HG03097 (cell line): ENCODE results near the gene CSE1L.
"Not testable (repeated sequence)": the region's sequence is repeated elsewhere in the genome, so short reads cannot be mapped to it uniquely, and the experiment has no call there.

Experiments
- ATAC-seq: cut with Tn5 transposase; IDR thresholded peaks from one replicate; pipeline ENCODE4 v1.9.1; 2021; ENCODE audit not compliant: unreplicated experiment, low FRiP score

The CSE1L gene

DNA sequence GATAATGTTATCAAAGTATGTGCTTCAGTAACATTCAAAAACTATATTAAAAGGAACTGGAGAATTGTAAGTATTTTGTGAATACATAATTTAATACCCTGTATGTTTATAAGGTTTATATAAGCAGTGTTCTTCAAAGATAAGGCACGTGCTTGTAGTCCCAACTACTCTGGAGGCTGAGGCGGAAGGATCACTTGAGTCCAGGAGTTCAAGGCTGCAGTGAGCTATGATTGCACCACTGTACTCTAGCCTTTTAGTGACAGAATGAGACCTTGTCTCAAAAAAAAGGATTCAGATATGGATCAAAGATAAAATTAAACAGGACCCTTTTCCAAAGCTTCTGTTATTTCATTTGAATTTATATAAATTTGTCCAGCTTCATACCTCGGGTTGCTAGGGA, 17.2 kb downstream of the CSE1L start:
- no peak for ATAC-seq

DNA sequence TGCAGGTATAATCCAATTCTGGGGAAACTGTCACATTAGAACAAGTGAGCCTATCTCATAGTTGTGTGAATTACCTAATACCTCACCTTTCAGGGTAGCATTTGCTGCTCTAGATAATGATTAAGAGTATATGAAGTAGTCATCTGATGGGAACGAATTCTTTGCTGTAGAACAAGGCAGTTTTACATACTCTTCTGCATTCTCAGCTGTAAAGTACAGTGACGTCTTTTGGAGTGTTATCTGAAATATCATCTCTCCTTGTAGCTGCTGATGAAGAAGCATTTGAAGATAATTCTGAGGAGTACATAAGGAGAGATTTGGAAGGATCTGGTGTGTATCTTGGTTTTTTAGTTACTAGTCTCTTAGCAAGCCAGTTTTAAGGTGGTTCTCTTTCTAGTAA, 28.4 kb downstream of the CSE1L start:
- no peak for ATAC-seq

DNA sequence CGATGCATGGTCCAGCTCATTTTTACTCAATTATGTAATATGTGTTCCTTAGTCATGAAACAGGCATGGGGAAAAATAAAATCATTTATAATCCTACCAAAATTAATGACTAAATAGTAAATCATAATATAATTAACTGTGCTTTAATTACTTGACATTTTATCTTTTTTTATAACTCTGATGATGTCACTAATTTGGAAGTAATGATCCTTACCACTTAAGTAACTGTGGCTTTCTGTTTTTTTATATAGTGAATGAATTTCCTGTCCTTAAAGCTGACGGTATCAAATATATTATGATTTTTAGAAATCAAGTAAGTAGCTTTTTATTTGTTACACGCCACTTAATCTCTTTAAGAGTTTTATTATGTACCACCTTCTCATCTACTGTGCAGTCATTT, 32.2 kb downstream of the CSE1L start:
- ATAC-seq = no peak

DNA sequence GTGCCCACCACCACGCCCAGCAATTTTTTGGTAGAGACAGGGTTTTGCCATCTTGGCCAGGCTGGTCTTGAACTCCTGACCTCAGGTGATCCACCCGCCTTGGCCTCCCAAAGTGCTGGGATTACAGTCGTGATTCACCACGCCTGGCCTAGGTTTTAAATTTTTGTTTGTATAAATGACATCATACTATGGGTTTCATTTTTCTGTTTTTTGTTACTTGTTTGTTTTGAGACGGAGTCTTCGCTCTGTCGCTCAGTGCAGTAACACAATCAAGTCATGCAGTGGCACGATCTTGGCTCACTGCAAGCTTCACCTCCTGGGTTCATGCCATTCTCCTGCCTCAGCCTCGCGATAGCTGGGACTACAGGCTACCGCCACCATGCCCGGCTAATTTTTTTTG, 36.2 kb downstream of the CSE1L start:
- not testable (repeated sequence) for ATAC-seq

DNA sequence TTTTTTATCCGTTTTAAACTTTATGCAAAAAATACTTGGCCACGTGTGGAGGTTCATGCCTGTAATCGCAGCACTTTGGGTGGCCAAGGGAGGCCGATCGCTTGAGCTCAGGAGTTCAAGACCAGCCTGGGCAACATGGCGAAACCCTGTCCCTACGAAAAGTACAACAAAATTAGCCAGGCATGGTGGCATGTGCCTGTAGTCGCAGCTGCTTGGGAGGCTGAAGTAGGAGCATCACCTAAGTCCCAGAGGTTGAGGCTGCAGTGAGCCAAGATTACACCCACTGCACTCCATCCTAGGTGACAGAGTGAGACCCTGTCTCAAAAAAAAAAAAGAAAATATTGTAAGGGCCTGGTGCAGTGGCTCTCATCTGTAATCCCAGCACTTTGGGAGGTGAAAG, 45.0 kb downstream of the CSE1L start:
- no peak for ATAC-seq

DNA sequence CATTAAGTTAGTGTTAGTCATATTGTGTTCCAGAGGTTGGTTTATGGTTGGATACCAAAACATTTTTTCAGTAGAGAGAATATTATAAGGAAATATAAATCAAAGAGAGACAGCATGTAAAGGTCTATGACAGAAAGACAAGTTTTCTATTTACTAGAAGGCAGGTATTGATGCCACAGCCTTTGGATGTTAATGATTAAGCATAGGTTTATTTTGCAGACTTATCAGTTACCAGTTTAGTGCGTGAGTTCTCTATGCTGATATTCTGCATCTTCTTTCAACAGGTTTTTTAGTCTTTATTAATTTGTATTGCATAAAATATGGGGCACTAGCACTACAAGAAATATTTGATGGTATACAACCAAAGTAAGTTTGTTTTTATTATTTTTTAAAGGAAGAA, 45.6 kb downstream of the CSE1L start:
- no peak for ATAC-seq

DNA sequence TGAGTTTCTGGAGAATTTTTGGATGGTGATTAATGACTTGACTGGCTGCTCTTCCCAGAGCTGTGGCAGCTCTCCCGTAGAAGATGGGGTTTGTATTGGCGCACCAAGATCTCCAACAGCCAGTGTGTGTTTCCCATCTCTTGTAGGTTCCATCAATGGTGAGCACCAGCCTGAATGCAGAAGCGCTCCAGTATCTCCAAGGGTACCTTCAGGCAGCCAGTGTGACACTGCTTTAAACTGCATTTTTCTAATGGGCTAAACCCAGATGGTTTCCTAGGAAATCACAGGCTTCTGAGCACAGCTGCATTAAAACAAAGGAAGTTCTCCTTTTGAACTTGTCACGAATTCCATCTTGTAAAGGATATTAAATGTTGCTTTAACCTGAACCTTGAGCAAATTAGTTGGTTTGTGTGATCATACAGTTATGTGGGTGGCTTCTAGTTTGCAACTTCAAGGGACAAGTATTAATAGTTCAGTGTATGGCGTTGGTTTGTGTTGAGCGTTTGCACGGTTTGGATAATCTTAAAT, 50.2 kb downstream of the CSE1L start:
- no peak for ATAC-seq

DNA sequence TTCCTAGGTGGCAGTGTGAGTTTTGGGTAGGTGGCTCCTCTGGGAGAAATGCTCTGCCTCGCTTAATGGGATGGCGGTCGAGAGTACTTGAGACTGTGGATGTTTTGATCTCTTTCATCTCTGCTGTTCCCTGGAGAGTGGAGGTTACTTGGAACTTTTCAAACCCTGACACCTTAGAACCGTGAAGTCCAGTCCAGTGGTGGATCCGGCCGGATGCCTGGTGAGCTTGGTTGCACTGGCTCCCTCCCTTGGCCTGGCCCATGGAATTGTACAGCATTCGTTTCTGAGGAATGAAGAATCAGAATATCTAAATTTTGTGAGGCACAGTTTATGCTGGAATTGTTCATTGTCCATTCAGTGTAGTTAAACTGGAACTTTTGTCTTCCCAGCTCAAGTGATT, 51.0 kb downstream of the CSE1L start:
- no peak for ATAC-seq

DNA sequence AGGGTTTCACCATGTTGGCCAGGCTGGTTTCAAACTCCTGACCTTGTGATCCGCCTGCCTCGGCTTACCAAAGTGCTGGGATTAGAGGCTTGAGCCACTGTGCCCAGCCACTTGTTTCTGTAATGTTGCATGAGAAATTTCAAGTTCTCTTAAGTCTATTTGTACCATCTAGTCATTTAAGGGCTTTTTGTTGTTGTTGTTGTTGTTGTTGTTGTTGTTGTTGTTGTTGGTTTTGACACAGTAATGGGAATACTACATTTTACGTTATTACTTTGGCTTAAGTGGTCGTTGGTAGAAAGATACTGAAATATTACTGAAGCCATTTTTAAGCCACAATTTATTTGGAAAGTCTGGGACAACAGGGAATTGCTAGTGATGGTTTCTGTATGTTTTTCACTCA, 52.0 kb downstream of the CSE1L start:
- no peak for ATAC-seq

DNA sequence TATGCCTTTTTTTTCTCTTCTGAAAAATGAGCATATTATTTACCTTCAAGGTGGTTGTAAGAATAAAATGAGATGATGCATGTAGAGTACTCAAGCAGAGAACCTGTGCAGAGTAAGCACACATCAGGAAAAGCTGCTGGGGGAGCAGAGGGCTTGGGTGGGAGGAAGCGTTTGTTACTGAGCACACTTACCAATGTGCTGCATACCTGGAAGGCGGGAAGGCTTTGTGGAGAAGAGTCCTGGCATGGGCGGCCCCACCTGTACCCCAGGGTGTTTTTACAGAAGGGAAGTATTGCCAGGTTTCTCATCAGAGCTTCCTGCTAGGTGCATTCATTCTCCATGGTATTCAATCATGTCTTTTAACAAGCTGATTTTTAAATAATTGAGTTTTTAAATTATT, 52.9 kb downstream of the CSE1L start:
- no peak for ATAC-seq

DNA sequence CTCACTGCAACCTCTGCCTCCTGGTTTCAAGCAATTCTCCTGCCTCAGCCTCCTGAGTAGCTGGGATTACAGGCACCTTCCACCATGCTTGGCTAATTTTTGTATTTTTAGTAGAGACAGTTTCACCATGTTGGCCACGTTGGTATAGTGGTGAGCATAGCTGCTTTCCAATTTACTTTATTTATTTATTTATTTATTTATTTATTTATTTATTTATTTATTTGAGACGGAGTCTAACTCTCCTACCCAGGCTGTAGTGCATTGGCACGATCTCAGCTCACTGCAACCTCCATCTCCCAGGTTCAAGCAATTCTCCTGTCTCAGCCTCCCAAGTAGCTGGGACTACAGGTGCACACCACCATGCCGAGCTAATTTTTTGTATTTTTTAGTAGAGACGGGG, 54.2 kb downstream of the CSE1L start:
- not testable (repeated sequence) for ATAC-seq

DNA sequence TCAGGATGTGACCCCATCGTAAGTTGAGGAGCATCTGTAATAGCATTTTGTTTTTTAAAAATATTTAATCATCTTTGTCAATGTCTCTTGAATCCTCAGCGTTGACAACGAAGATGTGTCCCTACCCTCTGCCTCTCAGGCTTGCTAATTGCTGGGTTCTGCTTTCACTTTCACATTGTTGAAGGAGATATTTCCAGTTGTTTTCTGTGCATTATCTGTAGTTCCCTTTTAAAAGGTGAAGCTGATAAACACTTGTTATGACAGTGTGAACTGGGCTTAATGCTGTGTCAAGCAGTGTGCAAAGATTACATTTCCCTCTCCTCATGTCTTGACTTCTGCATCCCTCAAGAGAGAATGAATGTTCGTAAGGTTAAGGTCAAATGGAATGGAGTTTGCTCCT, 54.9 kb downstream of the CSE1L start:
- no peak for ATAC-seq

DNA sequence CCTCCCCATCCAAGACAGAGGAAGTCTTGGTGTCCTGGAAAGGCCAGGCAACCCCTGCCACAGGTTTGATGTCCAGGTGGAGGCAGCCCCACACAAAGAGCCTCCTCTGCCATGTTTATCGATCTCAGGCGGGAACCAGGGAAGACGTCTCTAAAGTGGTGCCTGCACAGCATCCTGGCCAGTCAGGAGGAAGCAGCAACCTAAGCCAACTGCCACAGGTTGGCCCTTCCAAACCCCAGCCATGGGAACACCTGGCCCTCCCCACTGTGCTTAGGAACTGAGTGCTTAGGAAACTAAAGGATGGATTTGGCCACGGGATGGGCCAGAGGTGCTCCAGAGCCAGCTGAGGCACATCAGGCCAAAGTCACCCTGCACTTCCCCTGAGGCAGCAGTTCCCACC, 56.9 kb downstream of the CSE1L start:
- no peak for ATAC-seq

DNA sequence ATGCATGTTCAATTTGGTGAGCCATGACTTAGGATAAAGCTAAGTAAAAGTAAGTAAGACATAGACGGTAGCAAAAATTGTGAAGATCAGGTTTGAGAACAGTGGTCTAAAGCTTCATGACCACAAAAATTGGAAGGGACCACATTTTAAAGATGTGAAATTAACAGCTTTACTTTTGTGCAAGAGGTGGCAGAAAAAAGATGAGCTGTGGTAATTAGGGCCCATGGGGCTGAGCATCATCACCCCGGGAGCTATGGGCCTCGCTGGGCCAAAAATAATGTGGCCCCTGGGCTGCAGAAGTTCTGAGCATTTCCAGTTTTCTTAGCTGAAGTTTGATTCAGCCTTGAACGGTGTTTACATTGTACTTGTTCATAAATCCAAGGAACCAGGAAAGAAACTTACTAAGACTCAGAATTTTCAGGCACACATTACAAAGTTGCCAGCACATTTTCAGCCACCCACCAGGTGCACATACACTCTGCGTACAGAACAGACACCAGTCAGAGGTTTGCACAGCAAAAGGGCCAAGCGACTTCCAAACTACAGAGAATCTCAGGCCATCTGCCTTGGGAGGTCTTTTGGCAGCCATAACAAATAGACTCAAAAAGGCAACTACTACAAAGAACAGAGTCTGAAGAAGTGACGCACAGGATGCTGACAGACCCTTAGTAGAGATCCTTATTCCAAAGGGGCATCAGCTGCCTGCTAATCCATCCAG, 57.7 kb downstream of the CSE1L start:
- no peak for ATAC-seq

DNA sequence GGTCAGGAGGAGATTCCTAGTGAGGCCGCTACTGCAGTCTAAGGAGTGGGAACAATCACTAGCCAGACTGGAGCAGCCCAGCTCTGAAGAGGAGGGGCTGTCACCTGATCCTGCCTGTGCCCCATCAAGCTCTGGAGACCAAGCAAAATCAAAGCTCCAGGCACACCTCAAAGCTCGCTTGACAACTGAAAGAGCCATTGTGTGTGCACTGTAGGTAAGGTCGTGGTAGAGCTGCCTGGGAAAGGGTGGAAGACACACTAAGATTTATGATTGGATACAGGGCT, 58.2 kb downstream of the CSE1L start:
- ATAC-seq = no peak

DNA sequence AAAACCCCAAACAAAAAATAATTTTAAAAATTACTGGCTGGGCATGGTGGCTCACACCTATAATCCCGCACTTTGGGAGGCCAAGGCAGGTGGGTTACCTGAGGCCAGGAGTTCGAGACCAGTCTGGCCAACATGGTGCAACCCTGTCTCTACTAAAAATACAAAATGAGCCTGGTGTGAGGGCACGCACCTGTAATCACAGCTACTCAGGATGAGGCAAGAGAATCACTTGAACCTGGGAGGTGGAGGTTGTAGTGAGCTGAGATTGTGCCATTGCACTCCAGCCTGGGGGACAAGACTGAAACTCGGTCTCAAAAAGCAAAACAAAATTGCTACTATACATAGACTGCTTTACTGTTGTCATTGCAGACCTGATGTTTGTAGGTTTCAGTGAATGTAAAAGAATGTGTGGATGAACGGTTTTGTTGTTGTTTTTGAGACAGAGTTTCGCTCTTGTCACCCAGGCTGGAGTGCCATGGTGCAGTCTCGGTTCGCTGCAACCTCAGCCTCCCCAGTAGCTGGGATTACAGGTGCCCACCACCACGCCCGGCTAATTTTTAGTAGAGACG, 59.0 kb downstream of the CSE1L start:
- not testable (repeated sequence) for ATAC-seq

DNA sequence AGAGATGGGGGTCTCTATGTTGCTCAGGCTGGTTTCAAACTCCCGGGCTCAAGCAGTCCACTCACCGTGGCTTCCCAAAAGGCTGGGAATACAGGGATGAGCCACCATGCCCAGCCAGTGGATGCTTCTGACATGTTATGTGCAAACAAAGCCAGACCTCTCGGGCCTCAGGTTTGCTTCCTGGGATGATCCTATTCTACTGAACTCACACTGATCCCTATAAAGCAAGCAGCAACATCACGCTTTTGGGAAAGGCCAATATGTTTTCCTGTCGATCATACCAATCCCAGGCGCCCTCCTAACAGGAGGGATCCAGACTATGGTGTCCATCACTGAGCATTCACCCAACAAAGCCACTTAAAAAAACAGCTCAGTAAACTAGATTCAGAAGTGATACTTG, 60.2 kb downstream of the CSE1L start:
- ATAC-seq = no peak

DNA sequence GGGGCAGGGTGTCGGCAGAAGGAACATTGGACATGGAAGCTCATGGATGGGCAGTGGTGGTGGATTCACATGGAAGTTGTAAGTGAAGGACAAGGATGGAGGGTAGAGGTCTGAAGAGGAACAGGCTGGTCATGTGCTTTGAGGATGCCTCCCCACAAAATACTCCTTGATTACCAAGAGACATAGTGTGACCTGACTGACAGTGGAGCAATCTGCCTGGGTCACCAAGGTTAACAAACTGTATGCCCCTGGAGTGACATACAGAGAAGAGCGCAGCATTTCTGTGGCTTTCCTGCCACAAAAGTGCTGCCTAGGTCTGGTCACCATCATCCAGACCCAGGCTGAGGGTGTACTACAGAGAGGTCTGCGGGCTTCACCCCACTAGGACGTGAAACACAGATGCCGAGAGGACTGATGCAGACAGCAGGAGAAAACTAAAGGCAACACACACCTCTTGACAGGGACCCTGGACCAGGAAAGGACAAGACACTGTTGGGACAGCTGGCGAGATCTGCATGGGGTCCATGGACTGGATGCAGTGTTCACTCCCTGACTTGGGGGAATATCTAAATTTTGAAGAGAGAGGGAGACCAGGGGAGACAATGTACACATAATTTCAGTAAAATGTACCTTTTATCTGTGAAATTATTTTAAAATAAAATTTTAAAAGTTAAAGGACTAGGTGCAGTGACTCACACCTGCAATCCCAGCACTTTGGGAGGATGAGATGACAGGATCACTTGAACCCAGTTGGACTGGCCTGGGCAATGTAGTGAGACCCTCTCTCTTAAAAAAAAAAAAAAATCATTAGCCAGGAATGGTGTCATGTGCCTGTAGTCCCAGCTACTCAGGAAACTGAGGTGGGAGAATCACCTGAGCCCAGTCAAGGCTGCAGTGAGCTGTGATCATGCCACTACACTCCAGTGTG, 64.9 kb downstream of the CSE1L start:
- no peak for ATAC-seq

DNA sequence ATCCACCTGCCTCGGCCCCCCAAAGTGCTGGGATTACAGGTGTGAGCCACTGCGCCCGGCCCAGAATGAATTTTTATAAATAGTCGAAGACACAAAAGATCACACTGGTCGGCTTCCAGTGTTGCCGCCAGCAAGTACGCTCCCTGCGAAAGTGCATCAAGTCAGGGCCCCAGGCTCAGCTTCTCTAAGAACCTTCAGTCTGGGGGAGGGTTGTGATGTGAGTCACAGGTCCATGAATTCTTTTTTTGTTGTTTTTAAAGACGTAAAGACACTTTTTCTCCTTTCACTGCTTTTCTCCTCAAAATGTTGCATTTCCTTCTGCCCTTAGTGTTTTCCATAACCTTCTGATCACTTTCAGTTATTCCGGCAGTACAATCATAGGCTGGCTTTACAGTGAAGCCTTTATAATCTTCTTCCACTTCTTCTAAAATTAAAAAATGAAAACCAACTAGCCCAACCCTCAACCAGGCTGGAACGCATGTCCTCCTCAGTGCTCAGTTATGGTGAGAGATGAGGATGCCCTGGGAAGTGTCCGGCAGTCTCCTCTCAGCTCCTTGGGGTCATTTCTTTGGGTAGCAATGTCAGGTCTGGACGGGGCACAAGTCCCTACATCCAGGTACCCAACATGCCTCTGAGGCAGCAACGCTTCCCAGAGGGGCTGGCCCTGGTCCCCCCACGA, 66.6 kb downstream of the CSE1L start:
- ATAC-seq = no peak

DNA sequence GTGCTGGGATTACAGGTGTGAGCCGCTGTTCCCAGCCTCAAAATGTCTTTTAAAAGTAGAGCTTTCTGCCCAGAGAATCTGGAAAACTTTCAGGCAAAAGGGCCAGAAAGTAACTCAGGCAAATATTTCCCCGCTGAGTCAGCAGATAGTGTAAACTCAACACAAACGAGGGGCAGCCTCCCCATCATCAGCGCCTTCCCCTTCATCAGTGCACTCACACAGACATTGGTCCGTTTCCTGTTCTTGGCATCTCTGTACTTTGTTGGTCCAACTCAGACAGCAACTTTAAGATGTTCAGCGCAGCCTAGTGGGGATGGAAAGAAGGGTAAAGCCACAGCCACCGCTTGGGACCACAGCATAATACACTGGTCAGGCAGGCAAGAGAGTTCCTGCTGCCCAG, 69.5 kb downstream of the CSE1L start:
- no peak for ATAC-seq

DNA sequence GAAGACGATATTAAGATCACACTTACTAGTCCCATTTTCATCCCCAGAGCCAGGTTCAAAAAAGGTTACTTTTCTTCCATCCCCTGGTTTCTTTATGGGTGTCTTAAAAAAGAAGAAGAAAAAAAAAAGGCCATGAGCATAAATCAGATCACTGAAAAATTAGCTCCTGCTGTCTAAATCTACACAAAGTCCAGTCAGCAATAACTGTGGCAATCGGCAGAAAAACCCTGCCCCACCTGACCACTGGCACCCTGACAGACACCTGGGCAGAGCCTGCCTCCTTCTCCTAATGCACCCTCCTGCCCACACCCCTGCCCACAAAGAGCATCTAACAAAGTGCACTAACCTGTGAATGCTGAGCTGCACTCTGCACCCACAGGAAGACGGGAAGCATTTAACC, 72.2 kb downstream of the CSE1L start:
- no peak for ATAC-seq
